GM19238 (cell line): ENCODE data around the gene ADGRL3.
"Not testable (repeated sequence)": the region's sequence is repeated elsewhere in the genome, so short reads cannot be mapped to it uniquely, and the experiment has no call there.

Experiments used
- DNase-seq: peaks from one replicate; pipeline ENCODE4 v3.0.0; 2011; ENCODE audit warnings: low spot score; ENCODE audit not compliant: insufficient read length

Gene ADGRL3

GRCh38 chr4:61795998-61796397, 595.9 kb downstream of the ADGRL3 start:
- no peak for DNase-seq

- DNase-seq = no peak
Measured at GRCh38 chr4:61799794-61800193, 599.7 kb downstream of the ADGRL3 start.

- no peak for DNase-seq
Measured at GRCh38 chr4:61805227-61805626, 605.1 kb downstream of the ADGRL3 start.

- no peak for DNase-seq
Measured at GRCh38 chr4:61805979-61806378, 605.9 kb downstream of the ADGRL3 start.

GRCh38 chr4:61812171-61812570, 612.0 kb downstream of the ADGRL3 start:
- DNase-seq = no peak

- no peak for DNase-seq
Measured at GRCh38 chr4:61817071-61817470, 616.9 kb downstream of the ADGRL3 start.

- no peak for DNase-seq
Measured at GRCh38 chr4:61820136-61820535, 620.0 kb downstream of the ADGRL3 start.

- no peak for DNase-seq
Measured at GRCh38 chr4:61824454-61824853, 624.3 kb downstream of the ADGRL3 start.

GRCh38 chr4:61827907-61828391, 627.8 kb downstream of the ADGRL3 start:
- no peak for DNase-seq

- no peak for DNase-seq
Measured at GRCh38 chr4:61828960-61829359, 628.8 kb downstream of the ADGRL3 start.

GRCh38 chr4:61831987-61832386, 631.9 kb downstream of the ADGRL3 start:
- DNase-seq = no peak

GRCh38 chr4:61837395-61837794, 637.3 kb downstream of the ADGRL3 start:
- no peak for DNase-seq

- no peak for DNase-seq
Measured at GRCh38 chr4:61838072-61838471, 637.9 kb downstream of the ADGRL3 start.

- DNase-seq = no peak
Measured at GRCh38 chr4:61841714-61842113, 641.6 kb downstream of the ADGRL3 start.

- DNase-seq = no peak
Measured at GRCh38 chr4:61851126-61851525, 651.0 kb downstream of the ADGRL3 start.

GRCh38 chr4:61852105-61852504, 652.0 kb downstream of the ADGRL3 start:
- DNase-seq = not testable (repeated sequence)

GRCh38 chr4:61853041-61853440, 652.9 kb downstream of the ADGRL3 start:
- no peak for DNase-seq

- no peak for DNase-seq
Measured at GRCh38 chr4:61860376-61860775, 660.2 kb downstream of the ADGRL3 start.

- no peak for DNase-seq
Measured at GRCh38 chr4:61864286-61864685, 664.2 kb downstream of the ADGRL3 start.

- DNase-seq = no peak
Measured at GRCh38 chr4:61866378-61867030, 666.4 kb downstream of the ADGRL3 start.

- DNase-seq = no peak
Measured at GRCh38 chr4:61872983-61873382, 672.9 kb downstream of the ADGRL3 start.

- DNase-seq = no peak
Measured at GRCh38 chr4:61877266-61877665, 677.1 kb downstream of the ADGRL3 start.

GRCh38 chr4:61877893-61878292, 677.8 kb downstream of the ADGRL3 start:
- no peak for DNase-seq

- DNase-seq = no peak
Measured at GRCh38 chr4:61882381-61882780, 682.3 kb downstream of the ADGRL3 start.
